ENCODE data around the gene XDH. TPM values are rescaled to one million over a fixed set of nuclear protein-coding genes. Genes with fewer than 3 reads are reported as not detected.

The XDH gene
- polyA plus RNA-seq, 1 donor (not counting 4 experiments of a cell fraction or from before 2014, with no cell fraction given) = 40.6 TPM

DNA sequence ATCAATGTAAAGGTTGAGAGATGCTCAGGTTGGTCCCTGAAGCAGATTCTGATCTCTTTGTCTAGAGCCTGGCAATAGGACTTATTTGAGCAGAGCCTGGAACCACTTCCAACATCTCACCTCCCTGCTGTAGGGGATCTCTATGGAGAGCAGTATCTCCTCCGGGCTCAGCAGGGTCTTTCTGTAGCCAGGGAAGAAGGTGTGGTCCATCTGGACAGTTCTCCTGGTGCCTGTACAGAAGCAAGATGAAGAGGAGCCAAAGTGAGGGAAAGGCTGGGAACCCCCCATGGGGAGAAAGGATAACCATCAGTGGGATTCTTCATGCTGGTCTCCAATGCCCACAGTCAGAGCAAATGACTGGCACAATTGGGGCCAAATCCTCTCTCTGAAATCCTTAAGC lies 34.8 kb downstream of the XDH start:
- Histone ChIP-seq H3K4me3 (ENCODE audit: control insufficient read depth in 2 of 3, extremely low read depth in 1 of 3, insufficient read depth in 2 of 3, low read depth in 1 of 3, low read length in 3 of 3) (no peak overlapping the region), H2AFZ (ENCODE audit: control insufficient read depth, low read length) (no peak overlapping the region), H3K4me2 (ENCODE audit: control insufficient read depth, extremely low read depth, insufficient read depth, low read depth, low read length) (no peak overlapping the region), H3K79me2 (ENCODE audit: control insufficient read depth, insufficient read depth, low read length) (no peaks in the 10 kb centered on the region), H3K9me1 (ENCODE audit: control insufficient read depth, extremely low read depth, insufficient read depth, low read length) (no peaks in the 10 kb centered on the region), H3K9me3 (ENCODE audit: control insufficient read depth, low read depth, low read length) (no peaks in the 10 kb centered on the region), H3K36me3 (ENCODE audit: control insufficient read depth in 2 of 2, extremely low read depth in 1 of 2, insufficient read depth in 2 of 2, low read length in 2 of 2) (peaks cover 25 to 53% of the 10 kb centered on the region in 2 experiments), H3K27me3 (ENCODE audit: control insufficient read depth, extremely low read depth, insufficient read depth, low read length) (no peaks in the 10 kb centered on the region), H3K27ac (ENCODE audit: control insufficient read depth, insufficient read depth, low read length) (no peak overlapping the region), H4K20me1 (ENCODE audit: control insufficient read depth, extremely low read depth, insufficient read depth, low read length) (no peaks in the 10 kb centered on the region), H3K4me1 (ENCODE audit: control insufficient read depth, extremely low read depth, insufficient read depth, low read length) (peaks cover 35% of the 10 kb centered on the region), H3K9ac (ENCODE audit: control insufficient read depth, extremely low read depth, insufficient read depth, low read length) (no peak overlapping the region)
- DNase-seq (ENCODE audit: low read depth, low spot score) (no peak), FAIRE-seq (no peak)
- no peak for TF ChIP-seq CTCF (optimal IDR thresholded peaks at IDR 0.05 in 1 of 3, IDR thresholded peaks at IDR 0.05 in 1 of 3, conservative IDR thresholded peaks at IDR 0.05 in 1 of 3; ENCODE audit: extremely low read depth in 1 of 3, insufficient read depth in 2 of 3, low read length in 3 of 3)
- dilution Hi-C loops (cut with MboI; ENCODE audit: extremely low pct_ligation_motif_present, low sequenced_read_pairs) = no loop called here

GRCh38 chr2:31378791-31379501 lies 35.6 kb downstream of the XDH start:
- H3K4me2 ChIP-seq (ENCODE audit: control insufficient read depth, extremely low read depth, insufficient read depth, low read depth, low read length) = peak overlapping the region; percentile 34
- H3K27me3 ChIP-seq (ENCODE audit: control insufficient read depth, extremely low read depth, insufficient read depth, low read length) = no peaks in the 10 kb centered on the region
- peaks cover 29% of the 10 kb centered on the region for H3K4me1 ChIP-seq (ENCODE audit: control insufficient read depth, extremely low read depth, insufficient read depth, low read length)
- H3K27ac ChIP-seq (ENCODE audit: control insufficient read depth, insufficient read depth, low read length) = peak overlapping the region; percentile 50
- H2AFZ ChIP-seq (ENCODE audit: control insufficient read depth, low read length) = no peak overlapping the region
- no peaks in the 10 kb centered on the region for H3K9me1 ChIP-seq (ENCODE audit: control insufficient read depth, extremely low read depth, insufficient read depth, low read length)
- H3K9ac ChIP-seq (ENCODE audit: control insufficient read depth, extremely low read depth, insufficient read depth, low read length) = no peak overlapping the region
- no peaks in the 10 kb centered on the region for H3K9me3 ChIP-seq (ENCODE audit: control insufficient read depth, low read depth, low read length)
- H3K36me3 ChIP-seq (ENCODE audit: control insufficient read depth in 2 of 2, extremely low read depth in 1 of 2, insufficient read depth in 2 of 2, low read length in 2 of 2) = peaks cover 27 to 56% of the 10 kb centered on the region in 2 experiments
- DNase-seq (ENCODE audit: low read depth, low spot score) (no peak), FAIRE-seq (peak; percentile 84)
- dilution Hi-C loops (cut with MboI; ENCODE audit: extremely low pct_ligation_motif_present, low sequenced_read_pairs) = no loop called here
- no peak for TF ChIP-seq CTCF (optimal IDR thresholded peaks at IDR 0.05 in 1 of 3, IDR thresholded peaks at IDR 0.05 in 1 of 3, conservative IDR thresholded peaks at IDR 0.05 in 1 of 3; ENCODE audit: extremely low read depth in 1 of 3, insufficient read depth in 2 of 3, low read length in 3 of 3)
- TF ChIP-seq EZH2 (IDR thresholded peaks at IDR 0.05; ENCODE audit: low read length) = no peak
- H3K4me3 ChIP-seq (ENCODE audit: control insufficient read depth in 2 of 3, extremely low read depth in 1 of 3, insufficient read depth in 2 of 3, low read depth in 1 of 3, low read length in 3 of 3) = no peak overlapping the region
- H3K79me2 ChIP-seq (ENCODE audit: control insufficient read depth, insufficient read depth, low read length) = no peaks in the 10 kb centered on the region
- H4K20me1 ChIP-seq (ENCODE audit: control insufficient read depth, extremely low read depth, insufficient read depth, low read length) = no peaks in the 10 kb centered on the region
